Measurements from ENCODE around the gene SFXN5. TPM values are rescaled to one million over a fixed set of nuclear protein-coding genes. Genes with fewer than 3 reads are reported as not detected.

The SFXN5 gene
- total RNA-seq, 3 donors from 2014 or later, result 5.2 to 7.3 (median 5.3) TPM

- DNase-seq (no peak), ATAC-seq (no peak)
- H3K27me3 Mint-ChIP-seq (ENCODE audit: low read depth), result peaks cover 19% of the 10 kb centered on the region
- no peaks in the 10 kb centered on the region for H3K36me3 Mint-ChIP-seq (ENCODE audit: insufficient read depth)
- H3K4me3 Mint-ChIP-seq, result no peak overlapping the region
- no peaks in the 10 kb centered on the region for H3K4me1 Mint-ChIP-seq (ENCODE audit: low read depth)
- no peaks in the 10 kb centered on the region for H3K9me3 Mint-ChIP-seq
Observed at GRCh38 chr2:72933207-72933606, 138.3 kb downstream of the SFXN5 start.

- H3K4me1 Mint-ChIP-seq (ENCODE audit: low read depth), result no peaks in the 10 kb centered on the region
- no peaks in the 10 kb centered on the region for H3K9me3 Mint-ChIP-seq
- peaks cover 19% of the 10 kb centered on the region for H3K27me3 Mint-ChIP-seq (ENCODE audit: low read depth)
- no peak overlapping the region for H3K4me3 Mint-ChIP-seq
- no peaks in the 10 kb centered on the region for H3K36me3 Mint-ChIP-seq (ENCODE audit: insufficient read depth)
- no peak for DNase-seq
- no peak for ATAC-seq
Observed at GRCh38 chr2:72932805-72933204, 138.7 kb downstream of the SFXN5 start.

GRCh38 chr2:72932045-72932740, 139.3 kb downstream of the SFXN5 start:
- no peak for DNase-seq
- H3K9me3 Mint-ChIP-seq, result no peaks in the 10 kb centered on the region
- no peak overlapping the region for H3K4me3 Mint-ChIP-seq
- no peaks in the 10 kb centered on the region for H3K4me1 Mint-ChIP-seq (ENCODE audit: low read depth)
- ATAC-seq, result no peak
- peaks cover 19% of the 10 kb centered on the region for H3K27me3 Mint-ChIP-seq (ENCODE audit: low read depth)
- H3K36me3 Mint-ChIP-seq (ENCODE audit: insufficient read depth), result no peaks in the 10 kb centered on the region

- DNase-seq, result no peak
Observed at GRCh38 chr2:72931280-72931910, 140.1 kb downstream of the SFXN5 start.

GRCh38 chr2:72929010-72929409, 142.5 kb downstream of the SFXN5 start:
- no peak for DNase-seq
- H3K36me3 Mint-ChIP-seq (ENCODE audit: insufficient read depth), result no peaks in the 10 kb centered on the region
- no peak for ATAC-seq
- no peaks in the 10 kb centered on the region for H3K9me3 Mint-ChIP-seq
- no peaks in the 10 kb centered on the region for H3K4me1 Mint-ChIP-seq (ENCODE audit: low read depth)
- H3K4me3 Mint-ChIP-seq, result no peak overlapping the region
- H3K27me3 Mint-ChIP-seq (ENCODE audit: low read depth), result peaks cover 15% of the 10 kb centered on the region

More at GRCh38 chr2:72931280-72931910, 140.1 kb downstream of the SFXN5 start:
- no peaks in the 10 kb centered on the region for H3K9me3 Mint-ChIP-seq
- peaks cover 19% of the 10 kb centered on the region for H3K27me3 Mint-ChIP-seq (ENCODE audit: low read depth)
- no peaks in the 10 kb centered on the region for H3K4me1 Mint-ChIP-seq (ENCODE audit: low read depth)
- no peaks in the 10 kb centered on the region for H3K36me3 Mint-ChIP-seq (ENCODE audit: insufficient read depth)
- peak; percentile 55 for ATAC-seq
- no peak overlapping the region for H3K4me3 Mint-ChIP-seq

GRCh38 chr2:72927619-72928550, 143.6 kb downstream of the SFXN5 start:
- Mint-ChIP-seq H3K4me3 (no peak overlapping the region), H3K27me3 (ENCODE audit: low read depth) (peaks cover 26% of the 10 kb centered on the region), H3K4me1 (ENCODE audit: low read depth) (peaks cover 6% of the 10 kb centered on the region), H3K36me3 (ENCODE audit: insufficient read depth) (no peaks in the 10 kb centered on the region), H3K9me3 (no peaks in the 10 kb centered on the region)
- ATAC-seq (no peak), DNase-seq (no peak)

GRCh38 chr2:72926811-72927465, 144.6 kb downstream of the SFXN5 start:
- DNase-seq, result no peak
- Mint-ChIP-seq H3K9me3 (no peaks in the 10 kb centered on the region), H3K27me3 (ENCODE audit: low read depth) (peaks cover 33% of the 10 kb centered on the region), H3K36me3 (ENCODE audit: insufficient read depth) (no peaks in the 10 kb centered on the region), H3K4me3 (no peak overlapping the region), H3K4me1 (ENCODE audit: low read depth) (peaks cover 6% of the 10 kb centered on the region)
- no peak for ATAC-seq

GRCh38 chr2:72926368-72926767, 145.1 kb downstream of the SFXN5 start:
- Mint-ChIP-seq H3K4me1 (ENCODE audit: low read depth) (peaks cover 6% of the 10 kb centered on the region), H3K4me3 (no peak overlapping the region), H3K27me3 (ENCODE audit: low read depth) (peaks cover 38% of the 10 kb centered on the region), H3K9me3 (no peaks in the 10 kb centered on the region), H3K36me3 (ENCODE audit: insufficient read depth) (no peaks in the 10 kb centered on the region)
- DNase-seq, result no peak
- no peak for ATAC-seq

- Mint-ChIP-seq H3K4me3 (no peak overlapping the region), H3K36me3 (ENCODE audit: insufficient read depth) (no peaks in the 10 kb centered on the region), H3K9me3 (no peaks in the 10 kb centered on the region), H3K4me1 (ENCODE audit: low read depth) (peaks cover 8% of the 10 kb centered on the region), H3K27me3 (ENCODE audit: low read depth) (peaks cover 41% of the 10 kb centered on the region)
- DNase-seq, result no peak
- no peak for ATAC-seq
Observed at GRCh38 chr2:72925328-72925943, 146.1 kb downstream of the SFXN5 start.

GRCh38 chr2:72924353-72925240, 146.9 kb downstream of the SFXN5 start:
- no peak for DNase-seq
- peaks cover 12% of the 10 kb centered on the region for H3K4me1 Mint-ChIP-seq (ENCODE audit: low read depth)
- H3K4me3 Mint-ChIP-seq, result no peak overlapping the region
- no peaks in the 10 kb centered on the region for H3K9me3 Mint-ChIP-seq
- H3K27me3 Mint-ChIP-seq (ENCODE audit: low read depth), result peaks cover 44% of the 10 kb centered on the region
- ATAC-seq, result peak; percentile 12 to 29
- H3K36me3 Mint-ChIP-seq (ENCODE audit: insufficient read depth), result no peaks in the 10 kb centered on the region

GRCh38 chr2:72923833-72924352, 147.6 kb downstream of the SFXN5 start:
- Mint-ChIP-seq H3K9me3 (no peaks in the 10 kb centered on the region), H3K4me1 (ENCODE audit: low read depth) (peaks cover 16% of the 10 kb centered on the region), H3K36me3 (ENCODE audit: insufficient read depth) (no peaks in the 10 kb centered on the region), H3K27me3 (ENCODE audit: low read depth) (peaks cover 51% of the 10 kb centered on the region), H3K4me3 (no peak overlapping the region)
- DNase-seq (no peak), ATAC-seq (peak in 1 of 2 donors; percentile 35)

- peaks cover 60% of the 10 kb centered on the region for H3K27me3 Mint-ChIP-seq (ENCODE audit: low read depth)
- DNase-seq, result no peak
- ATAC-seq, result no peak
- no peak overlapping the region for H3K4me3 Mint-ChIP-seq
- H3K4me1 Mint-ChIP-seq (ENCODE audit: low read depth), result peaks cover 24% of the 10 kb centered on the region
- H3K9me3 Mint-ChIP-seq, result no peaks in the 10 kb centered on the region
- no peaks in the 10 kb centered on the region for H3K36me3 Mint-ChIP-seq (ENCODE audit: insufficient read depth)
Observed at GRCh38 chr2:72921853-72922252, 149.7 kb downstream of the SFXN5 start.

Data from activated T-cell treated with anti-CD3 and anti-CD28 coated beads, Interleukin-2, amount 50 U/mL, for 4 hours (primary cell).